Activated CD4-positive, alpha-beta T cell treated with anti-CD3 and anti-CD28 coated beads, Interleukin-2, amount 50 U/mL, for 24 hours (primary cell): ENCODE data around the gene DDX17.
"Not testable (repeated sequence)": the region's sequence is repeated elsewhere in the genome, so short reads cannot be mapped to it uniquely, and the experiment has no call there.

Experiments used
- DNase-seq, 2 donors: peaks; one replicate each; pipeline ENCODE4 v3.0.0-alpha.2; 2020; ENCODE audit warnings: low read depth in 1 of 2, low spot score in 1 of 2

Gene DDX17

GRCh38 chr22:38491707-38492348 is 14.3 kb downstream of the DDX17 start:
- DNase-seq = no peak

GRCh38 chr22:38490915-38491314 is 15.2 kb downstream of the DDX17 start:
- DNase-seq = no peak

- DNase-seq = no peak
These were observed 15.6 kb downstream of the DDX17 start for GRCh38 chr22:38490475-38490874.

GRCh38 chr22:38489561-38490145 is 16.5 kb downstream of the DDX17 start:
- DNase-seq = no peak

- no peak for DNase-seq
These were observed 17.0 kb downstream of the DDX17 start for GRCh38 chr22:38489142-38489541.

- DNase-seq = no peak
These were observed 18.2 kb downstream of the DDX17 start for GRCh38 chr22:38487946-38488345.

- DNase-seq = no peak
These were observed 20.3 kb downstream of the DDX17 start for GRCh38 chr22:38485783-38486182.

GRCh38 chr22:38484244-38484643 is 21.9 kb downstream of the DDX17 start:
- DNase-seq = no peak

GRCh38 chr22:38482662-38483308 is 23.3 kb downstream of the DDX17 start:
- DNase-seq = no peak

- DNase-seq = no peak
These were observed 24.2 kb downstream of the DDX17 start for GRCh38 chr22:38481871-38482332.

- DNase-seq = no peak
These were observed 24.8 kb downstream of the DDX17 start for GRCh38 chr22:38481162-38481870.

- DNase-seq = no peak
These were observed 26.8 kb downstream of the DDX17 start for GRCh38 chr22:38479096-38479837.

- DNase-seq = no peak
These were observed 28.5 kb downstream of the DDX17 start for GRCh38 chr22:38477585-38477984.

GRCh38 chr22:38474003-38474607 is 32.0 kb downstream of the DDX17 start:
- no peak for DNase-seq

- no peak for DNase-seq
These were observed 34.9 kb downstream of the DDX17 start for GRCh38 chr22:38471237-38471636.

- not testable (repeated sequence) for DNase-seq
These were observed 35.9 kb downstream of the DDX17 start for GRCh38 chr22:38470179-38470578.

GRCh38 chr22:38469306-38469781 is 36.8 kb downstream of the DDX17 start:
- DNase-seq = no peak

- DNase-seq = no peak
These were observed 37.4 kb downstream of the DDX17 start for GRCh38 chr22:38468443-38469305.

- DNase-seq = peak; percentile 23 to 29
These were observed 38.1 kb downstream of the DDX17 start, which contains the start of gene KDELR3 for GRCh38 chr22:38467904-38468442. Gene KDELR3 (plus strand): TSS chr22:38468096. CDS start chr22:38468234, 138 bp downstream.
